Stimulated activated CD8-positive, alpha-beta memory T cell treated with anti-CD3 and anti-CD28 coated beads, Interleukin-2, amount 100 ng/mL, for 1 hour (primary cell): ENCODE data around the gene TRMT10C.
A peak's percentile ranks its signal among the peaks of the same experiment; 100 is the strongest.
"Not testable (repeated sequence)": the region's sequence is repeated elsewhere in the genome, so short reads cannot be mapped to it uniquely, and the experiment has no call there.

Source experiments
- DNase-seq, 2 donors: peaks; one replicate each; pipeline ENCODE4 v3.0.0-alpha.2; 2020; ENCODE audit warnings: low read depth in 2 of 2

TRMT10C gene

DNA sequence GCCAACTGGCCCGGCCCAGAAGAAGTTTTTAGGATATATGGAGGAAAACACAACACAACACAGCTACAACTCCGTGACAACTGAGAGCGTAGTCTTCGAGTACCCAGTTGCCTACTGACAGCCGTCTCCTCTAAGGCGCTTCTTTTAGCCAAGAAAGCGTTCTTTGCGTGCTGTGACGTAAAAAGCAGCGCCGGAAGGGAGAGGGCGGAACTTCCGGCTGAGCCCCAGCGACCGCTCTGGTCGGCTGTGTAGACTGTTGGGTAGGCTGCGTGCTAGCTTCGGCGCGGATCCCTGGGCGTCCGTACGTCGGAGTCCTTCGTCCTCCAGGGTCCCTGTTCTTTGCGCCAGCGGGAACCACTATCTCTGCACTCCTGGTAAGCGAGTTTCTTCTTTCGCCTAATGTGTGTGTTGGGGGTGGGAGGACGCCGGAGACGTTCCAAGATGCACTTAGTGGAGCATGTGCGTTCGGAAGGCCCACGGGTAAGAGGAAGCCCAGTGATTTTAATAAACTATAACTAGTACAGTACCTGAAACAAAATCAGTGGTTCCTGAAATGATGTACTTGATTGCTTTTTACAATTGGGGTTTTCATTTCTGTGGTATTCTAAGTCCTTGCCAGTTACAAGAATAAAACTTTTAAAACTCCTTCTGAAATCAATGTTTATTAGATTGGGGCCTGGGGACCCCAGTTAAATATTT, at the start of gene TRMT10C:
TSS of gene TRMT10C (plus strand) at position 239 of the 699 bp plus-strand sequence. CDS start 2,914 bp downstream, outside the sequence.
- peak; percentile 83 to 86 for DNase-seq

DNA sequence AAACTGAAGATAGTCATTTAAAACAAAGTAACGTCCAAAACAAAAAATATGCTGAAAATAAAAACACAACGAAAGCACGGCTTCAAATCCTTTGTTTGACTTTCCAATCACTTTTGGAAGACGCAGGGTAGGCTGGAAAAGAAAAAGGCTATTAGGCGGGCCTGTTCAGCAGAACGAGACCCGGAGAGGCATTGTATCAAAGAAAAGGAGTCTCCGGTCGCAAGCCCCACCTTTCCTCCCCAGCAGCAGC, 49.3 kb upstream of the TRMT10C start:
- DNase-seq = no peak

DNA sequence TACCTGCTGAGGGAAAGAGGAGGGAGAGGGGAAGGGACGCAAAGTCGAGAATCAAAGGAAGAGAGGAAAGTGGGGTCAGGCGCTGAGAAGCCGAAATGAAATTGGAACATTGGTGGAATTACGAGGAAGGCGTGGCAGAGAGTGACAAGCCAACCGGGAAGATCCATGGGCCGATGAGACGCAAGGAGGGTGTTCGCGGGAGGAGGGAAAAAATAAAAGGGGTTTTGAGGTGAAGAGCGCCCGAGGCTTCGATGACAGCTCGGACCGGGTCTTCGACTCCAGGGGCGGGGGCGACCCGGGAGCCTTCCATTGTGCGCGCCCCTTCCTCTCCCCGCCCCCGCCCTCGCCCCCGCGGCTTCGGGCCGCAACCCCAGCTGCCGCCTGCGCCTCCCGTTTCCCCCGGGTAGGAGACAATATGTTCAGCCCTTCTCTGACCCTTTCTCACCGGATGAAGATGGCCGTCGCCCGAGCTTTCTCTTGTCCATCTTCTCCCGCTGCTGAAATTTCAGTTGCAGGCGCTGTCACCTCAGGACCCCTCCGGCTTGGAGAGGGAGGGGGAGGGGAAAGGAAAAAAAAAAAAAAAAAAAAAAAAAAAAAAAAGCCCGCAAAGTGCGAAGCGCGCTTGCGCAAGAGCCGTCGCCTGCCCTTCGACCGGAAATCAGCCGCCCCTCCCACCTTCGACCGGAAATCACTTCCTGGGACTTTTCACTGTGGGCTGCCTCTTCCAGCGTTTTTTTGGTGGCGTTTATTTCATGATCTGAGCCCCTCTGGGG, 48.8 kb upstream of the TRMT10C start, which contains the start of gene SENP7:
TSS of gene SENP7 (minus strand) at position 567 of the 773 bp plus-strand sequence. CDS start at position 485, 82 bp downstream.
- DNase-seq = peak; percentile 44 to 60

DNA sequence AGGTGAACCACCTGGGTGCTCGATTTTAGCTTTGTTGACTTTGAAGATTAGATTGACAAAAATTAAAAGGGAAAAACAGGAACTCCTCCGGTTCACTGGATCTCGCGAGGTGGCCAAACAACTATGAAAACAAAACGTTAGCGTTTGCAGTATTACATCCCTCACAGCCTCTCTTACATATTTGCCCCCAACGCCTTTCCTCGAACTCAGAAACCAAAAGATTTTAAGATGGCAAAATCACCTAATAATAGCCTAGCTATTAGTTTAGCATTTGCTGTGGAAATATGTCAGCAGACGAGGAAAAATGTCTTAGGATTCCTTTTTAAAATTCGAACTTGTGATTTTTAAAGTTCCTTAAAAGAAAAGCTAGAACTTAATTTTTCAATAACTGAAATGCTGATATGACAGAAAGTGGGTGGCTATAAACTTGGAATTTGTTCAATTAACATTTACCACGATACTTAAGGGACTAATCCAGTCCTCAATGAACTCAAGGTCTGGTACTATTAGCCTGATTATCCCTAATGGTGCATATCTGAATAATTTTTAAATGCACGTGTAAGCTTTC, 48.2 kb upstream of the TRMT10C start:
- DNase-seq = no peak

DNA sequence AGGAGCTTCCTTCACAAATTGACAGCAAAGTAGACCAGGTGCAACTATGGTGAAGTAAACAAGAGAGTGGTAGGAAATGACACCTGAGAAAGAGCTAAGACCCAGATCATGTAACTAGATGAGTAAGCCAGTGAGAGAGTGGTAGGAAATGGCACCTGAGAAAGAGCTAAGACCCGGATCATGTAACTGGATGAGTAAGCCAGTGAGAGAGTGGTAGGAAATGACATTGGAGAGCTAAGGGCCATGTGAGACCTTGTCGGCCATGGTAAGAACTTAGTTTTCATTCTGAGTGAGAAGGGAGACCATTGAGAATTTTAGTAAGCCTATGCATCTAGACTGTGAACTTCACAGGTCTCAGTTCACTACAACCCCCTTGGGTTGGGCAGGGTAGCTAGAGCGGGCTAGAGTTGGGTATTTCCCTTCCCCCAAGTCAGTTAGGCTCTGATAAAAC, 43.2 kb upstream of the TRMT10C start:
- no peak for DNase-seq

DNA sequence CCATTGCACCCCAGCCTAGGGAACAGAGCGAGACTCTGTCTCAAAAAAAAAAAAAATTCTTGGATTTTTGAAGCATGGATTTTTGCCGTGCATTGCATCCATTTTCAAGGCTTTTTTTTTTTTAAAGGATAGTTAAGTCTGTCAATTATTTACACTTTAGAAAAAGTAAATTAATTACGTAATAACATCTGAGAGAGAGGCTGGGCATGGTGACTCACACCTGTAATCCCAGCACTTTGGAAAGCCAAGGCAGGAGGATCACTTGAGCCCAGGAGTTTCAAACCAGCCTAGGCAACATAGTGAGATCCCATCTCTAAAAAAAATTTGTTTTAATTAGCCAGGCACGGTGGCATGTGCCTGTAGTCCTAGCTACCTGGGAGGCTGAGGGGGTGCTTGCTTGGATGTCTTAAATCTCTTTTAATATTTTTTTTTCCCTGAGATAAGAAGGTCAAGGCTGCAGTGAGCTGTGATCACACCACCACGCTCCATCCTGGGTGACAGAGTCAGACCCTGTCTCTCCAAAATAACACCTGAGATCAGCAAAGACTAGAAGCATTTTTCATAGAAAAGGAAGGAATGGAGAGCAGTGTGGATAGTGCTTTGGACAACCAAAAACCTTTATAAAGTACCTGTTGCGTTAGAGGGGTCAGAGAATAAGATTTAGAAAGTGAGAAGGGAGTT, 41.8 kb upstream of the TRMT10C start:
- no peak for DNase-seq

DNA sequence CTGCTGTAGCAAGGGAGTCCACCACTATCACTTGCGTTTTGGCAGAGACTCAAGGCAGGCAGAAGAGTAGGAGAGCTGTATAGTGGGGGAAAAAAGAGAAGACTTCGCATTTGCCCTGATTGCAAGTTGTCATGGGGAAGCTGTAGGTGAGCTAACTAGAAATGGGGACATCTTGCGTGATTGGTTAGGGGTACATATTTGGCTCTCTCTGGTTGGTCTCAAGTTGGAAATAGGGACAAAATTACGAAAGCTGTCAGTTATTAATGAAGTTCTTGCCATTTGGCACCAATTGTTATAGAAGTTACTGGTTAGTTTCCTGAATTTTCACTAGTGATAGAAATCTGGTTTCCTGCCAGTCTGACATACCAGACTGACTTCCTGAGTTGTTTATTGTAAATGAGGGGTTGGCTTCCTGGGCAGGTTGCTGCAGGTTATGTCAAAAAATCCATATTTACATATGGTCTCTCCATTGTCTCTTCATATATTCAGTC, 40.4 kb upstream of the TRMT10C start:
- no peak for DNase-seq

DNA sequence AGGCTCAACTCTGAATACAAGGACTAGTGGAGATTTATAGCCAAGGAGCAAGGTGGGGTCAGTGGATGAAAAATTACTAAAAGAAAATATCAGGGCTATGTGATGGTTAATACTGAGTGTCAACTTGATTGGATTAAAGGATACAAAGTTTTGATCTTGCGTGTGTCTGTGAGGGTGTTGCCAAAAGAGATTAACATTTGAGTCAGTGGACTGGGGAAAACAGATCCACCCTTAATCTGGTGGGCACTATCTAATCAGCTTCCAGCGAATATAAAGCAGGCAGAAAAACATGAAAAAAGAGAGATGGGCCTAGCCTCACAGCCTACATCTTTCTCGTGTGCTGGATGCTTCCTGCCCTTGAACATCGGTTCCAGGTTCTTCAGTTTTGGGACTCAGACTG, 34.2 kb upstream of the TRMT10C start:
- no peak for DNase-seq

DNA sequence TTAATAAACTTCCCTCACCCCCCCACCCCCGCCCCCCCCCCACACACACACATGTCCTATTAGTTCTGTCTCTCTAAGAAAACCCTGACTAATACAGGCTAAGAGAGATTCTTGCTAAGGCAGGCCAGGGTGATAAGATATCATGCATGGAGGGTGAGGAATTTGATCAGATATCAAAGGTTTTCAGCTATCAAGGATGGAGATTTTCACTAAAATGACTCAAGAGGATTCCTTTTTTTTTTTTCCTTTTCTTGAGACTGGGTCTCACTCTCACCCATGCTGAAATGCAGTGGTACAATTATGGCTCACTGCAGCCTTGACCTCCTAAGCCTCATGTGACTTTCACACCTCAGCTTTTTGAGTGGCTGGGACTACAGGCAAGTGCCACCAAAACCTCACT, 33.8 kb upstream of the TRMT10C start:
- DNase-seq = no peak

DNA sequence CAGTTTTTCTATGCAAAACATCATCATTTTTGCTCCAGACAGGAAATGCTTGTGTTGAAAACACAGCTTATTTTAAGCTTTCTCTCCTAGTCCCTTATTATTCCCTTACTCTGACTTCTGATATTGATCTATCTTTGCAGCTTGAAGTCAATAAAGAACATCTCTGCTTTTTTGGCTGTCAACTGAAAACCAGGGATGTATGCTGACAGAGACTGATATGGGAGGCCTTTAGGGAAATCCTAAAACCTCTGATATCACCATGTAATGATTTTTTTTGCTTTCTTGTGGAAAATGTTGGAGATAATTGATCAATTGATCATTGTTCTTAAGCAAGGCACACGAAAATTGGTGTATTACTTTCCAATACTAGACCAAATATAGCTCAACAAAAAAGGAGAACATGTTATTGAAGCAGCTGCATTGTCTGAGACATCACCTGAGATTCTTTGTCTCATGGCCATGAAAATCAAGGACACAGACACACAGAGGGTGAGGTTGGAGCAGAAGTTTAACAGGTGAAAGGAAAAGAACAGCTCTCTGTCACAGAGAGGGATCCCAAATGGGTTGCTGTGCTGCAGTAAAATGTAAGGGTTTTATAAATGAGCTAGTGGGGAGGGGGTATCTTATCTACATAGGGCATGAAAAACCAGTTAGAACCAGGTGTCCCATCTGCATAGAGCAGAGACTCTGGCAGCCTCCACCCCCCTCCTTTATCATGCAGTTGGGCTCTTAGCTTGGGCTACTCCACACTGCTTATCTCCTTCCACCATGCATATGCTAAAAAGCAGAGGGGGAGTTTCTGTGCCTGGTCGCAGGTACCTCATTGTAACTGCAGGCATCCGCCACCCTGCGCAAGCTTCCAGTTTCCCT, 31.6 kb upstream of the TRMT10C start:
- DNase-seq = no peak

DNA sequence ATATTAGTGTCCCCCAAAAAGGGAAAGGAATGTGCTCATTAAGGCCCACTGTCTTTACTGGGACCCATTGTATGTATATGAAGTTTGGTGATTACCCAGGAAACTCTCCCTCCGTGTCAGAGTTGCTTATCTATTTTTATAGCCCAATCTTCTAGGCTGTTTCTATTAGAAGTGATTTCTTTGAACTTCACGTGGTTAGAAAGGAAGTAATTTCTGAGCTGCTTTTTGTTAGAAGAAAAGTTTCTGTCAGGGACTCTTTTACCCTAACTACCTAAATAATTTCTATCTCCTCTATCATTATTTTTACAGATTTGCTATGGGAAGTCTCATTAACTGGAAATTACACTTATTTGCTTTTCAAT, 31.0 kb upstream of the TRMT10C start:
- DNase-seq = no peak

DNA sequence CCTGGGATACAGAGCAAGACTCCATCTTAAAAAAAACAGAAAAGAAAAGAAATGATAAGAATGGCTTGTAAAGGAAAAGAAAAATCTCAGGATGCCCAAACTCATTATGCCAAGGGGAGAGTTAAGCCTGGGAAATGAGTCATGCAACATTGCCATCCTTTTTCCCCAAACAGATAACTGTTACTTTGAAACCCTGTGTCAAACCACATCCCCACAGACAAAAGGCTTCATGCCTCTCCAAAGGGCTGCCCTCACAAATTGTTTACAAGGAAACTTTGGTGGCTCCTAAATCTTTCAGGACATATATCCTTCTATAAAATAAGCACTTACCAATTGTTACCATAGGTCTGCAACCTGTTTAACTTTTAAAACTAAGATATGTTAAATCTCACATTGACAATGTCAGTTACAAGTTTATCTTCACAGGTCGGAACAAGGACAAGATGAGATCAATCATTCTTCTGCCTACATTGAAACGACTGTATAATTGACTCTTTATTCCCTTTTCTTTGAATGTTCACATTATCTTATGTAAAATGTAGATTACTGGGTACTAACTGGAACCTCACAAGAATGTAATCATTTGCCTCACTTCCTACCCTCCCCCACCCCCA, 30.1 kb upstream of the TRMT10C start:
- no peak for DNase-seq

DNA sequence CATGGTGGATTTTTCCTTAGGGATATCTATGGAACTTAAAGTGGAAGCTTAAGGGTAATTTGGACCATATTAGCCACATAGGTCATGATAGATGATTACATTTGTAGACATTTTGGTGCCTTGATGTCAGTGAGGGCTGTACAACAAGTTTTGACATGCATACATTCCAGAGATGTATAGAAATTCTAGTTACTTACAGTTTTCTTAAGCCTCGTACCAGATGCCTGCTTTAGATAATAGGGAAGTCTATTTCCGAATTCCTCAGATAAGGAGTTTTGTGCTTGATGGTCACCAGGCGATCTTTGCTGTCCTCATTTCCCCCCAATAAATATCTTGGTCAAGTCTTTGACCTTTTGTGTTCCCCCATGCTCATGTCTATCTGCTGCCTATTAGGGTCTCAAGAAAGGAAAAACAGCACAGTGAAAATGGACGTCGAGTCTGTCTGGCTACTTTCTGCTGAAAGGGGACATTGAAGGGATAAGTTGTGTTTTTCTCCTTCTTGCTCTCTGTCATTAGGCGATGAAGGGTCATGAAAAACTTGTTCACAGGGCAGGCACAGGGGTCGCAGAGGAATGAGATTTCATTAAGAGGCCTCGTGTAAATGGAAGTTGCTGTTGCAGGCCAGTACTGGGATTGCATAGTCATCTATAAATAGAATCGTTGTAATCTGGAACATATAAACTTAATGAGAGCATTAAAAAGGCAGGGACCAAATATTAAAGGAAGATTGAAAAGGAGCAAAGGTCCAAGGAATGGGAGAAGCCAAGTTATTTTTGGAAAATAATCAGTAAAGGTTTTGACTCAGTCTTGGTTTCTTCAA, 28.7 kb upstream of the TRMT10C start:
- DNase-seq = no peak

DNA sequence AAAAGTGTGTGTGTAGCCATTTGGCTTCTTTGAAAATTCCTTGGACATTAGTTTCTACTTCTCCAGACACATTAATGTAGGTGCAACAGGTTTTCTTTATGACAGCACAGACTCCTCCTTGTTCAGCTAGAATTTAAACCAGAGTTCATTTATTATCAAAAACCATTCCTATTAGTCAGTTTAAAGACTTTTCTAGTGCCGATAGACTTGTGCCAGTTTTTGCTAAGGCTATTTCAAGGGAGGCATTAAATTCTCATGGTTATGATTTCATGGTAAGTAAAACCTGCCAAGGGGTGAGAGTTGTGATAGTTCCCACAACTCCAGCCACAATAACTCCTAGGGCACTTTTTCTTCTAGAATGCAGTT, 28.1 kb upstream of the TRMT10C start:
- DNase-seq = no peak

DNA sequence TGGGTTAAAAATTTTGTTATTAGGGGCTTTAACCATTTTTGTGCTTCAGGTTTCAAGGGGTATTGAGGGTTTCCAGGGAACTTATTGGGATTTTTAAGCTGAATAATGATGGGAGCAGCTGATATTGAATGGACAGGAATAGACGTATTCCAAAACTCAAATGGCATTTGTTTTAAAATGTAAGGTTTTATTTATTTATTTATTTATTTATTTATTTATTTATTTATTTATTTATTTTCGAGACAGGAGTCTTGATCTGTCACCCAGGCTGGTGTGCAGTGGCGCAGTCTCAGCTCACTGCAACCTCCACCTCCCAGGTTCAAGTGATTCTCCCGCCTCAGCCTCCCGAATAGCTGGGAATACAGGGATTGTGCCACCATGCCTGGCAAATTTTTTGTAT, 26.4 kb upstream of the TRMT10C start:
- no peak for DNase-seq

DNA sequence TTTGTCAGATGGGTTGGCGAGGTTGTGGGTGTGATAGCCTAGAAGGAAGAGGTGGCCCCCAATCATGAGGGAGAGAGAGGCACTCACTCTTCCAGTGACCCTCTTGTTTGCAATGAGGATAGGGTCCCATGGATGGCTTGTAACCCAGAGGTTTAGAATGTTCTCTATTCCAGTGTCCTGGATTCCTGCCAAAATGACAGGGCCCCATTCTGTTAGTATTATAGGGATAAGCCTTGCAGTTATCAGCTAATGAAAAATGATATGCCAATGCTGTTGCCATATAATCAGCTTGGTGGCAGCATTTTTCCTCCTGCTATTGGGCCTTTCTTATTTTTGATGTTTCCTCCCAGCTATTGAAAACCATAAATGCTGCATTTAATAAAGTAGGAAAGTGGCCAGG, 25.4 kb upstream of the TRMT10C start:
- no peak for DNase-seq

DNA sequence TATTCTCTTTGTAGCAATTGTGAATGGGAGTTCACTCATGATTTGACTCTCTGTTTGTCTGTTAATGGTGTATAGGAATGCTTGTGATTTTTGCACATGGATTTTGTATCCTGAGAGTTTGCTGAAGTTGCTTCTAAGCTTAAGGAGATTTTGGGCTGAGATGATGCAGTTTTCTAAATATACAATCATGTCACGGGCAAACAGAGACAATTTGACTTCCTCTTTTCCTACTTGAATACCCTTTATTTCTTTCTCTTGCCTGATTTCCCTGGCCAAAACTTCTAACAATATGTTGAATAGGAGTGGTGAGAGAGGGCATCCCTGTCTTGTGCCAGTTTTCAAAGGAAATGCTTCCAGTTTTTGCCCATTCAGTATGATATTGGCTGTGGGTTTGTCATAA, 24.7 kb upstream of the TRMT10C start:
- not testable (repeated sequence) for DNase-seq

DNA sequence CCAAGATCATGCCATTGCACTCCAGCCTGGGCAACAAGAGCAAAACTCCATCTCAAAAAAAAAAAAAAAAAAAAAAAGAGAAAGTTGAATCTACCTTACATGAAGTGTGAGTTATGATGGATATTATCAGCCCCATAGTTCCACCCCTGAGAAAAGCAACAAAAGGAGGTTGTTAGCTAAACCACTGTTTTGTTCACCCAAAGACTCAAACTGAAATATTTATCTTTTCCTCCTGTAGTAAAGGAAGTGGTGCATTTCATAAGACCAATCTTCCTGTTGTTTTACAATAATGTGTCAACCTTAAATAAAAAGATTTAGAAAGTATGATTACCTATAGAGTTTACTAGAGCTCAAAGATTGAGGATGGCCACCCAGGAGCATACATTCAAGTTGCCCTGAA, 18.7 kb upstream of the TRMT10C start:
- no peak for DNase-seq

DNA sequence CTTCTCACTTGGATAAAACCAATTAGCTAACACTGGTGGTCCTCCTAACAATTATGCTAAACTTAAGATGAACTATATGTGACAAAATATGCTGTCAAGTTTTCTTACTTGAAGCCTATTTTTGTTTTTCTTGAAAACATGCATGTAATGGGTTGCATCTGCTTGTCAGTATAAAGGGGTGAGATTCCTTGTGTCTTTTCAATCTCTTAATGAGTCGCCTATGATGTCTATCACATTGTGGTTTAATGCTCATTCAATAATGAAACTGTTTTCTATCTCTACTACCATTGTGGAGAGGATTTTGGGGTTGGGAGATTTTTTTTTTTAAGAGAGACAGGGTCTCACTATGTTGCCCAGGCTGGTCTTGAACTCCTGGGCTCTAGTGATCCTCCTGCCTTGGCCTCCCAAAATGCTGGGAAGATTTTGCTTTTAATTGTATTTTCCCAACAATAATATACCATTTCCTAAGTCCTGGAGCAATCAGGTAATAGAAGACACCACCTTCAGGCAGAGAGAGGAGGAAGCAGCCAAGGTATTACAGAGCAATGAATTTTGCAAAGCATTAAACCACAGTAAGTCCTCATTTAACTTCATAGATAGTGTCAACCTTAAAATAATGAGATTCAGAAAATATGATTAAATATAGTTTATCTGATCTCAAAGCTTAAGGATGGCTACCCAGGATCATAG, 17.4 kb upstream of the TRMT10C start:
- DNase-seq = no peak
